Gastrocnemius medialis (tissue), 4 donors: ENCODE results near the gene SERPINC1. TPM values are rescaled to one million over a fixed set of nuclear protein-coding genes. Genes with fewer than 3 reads are reported as not detected.
"Not testable (repeated sequence)": the region's sequence is repeated elsewhere in the genome, so short reads cannot be mapped to it uniquely, and the experiment has no call there.

Experiments used
- ATAC-seq, 2 donors: fragments of 150-250 bp; one replicate each; pipeline ENCODE4 v1.9.1; 2016
- DNase-seq, 2 donors: peaks; one replicate each; pipeline ENCODE4 v3.0.0-alpha.2; 2019
- H3K27ac ChIP-seq, 4 donors: fragments of 200-600 bp; sonication (generic); 1 replicate in 1 of 4; 2 replicates in 3 of 4; pipeline ENCODE4 v1.5.1; 2016 to 2018; ENCODE audit warnings: mild to moderate bottlenecking in 2 of 4, moderate library complexity in 1 of 4
- H3K27me3 ChIP-seq, 3 donors: fragments of 200-600 bp; sonication (generic) in 2 of 3; 1 replicate in 1 of 3; 2 replicates in 2 of 3; pipeline versions ENCODE4 v1.5.1 to v1.6.0; 2016 to 2019; ENCODE audit warnings: mild to moderate bottlenecking in 1 of 3, moderate library complexity in 1 of 3
- H3K36me3 ChIP-seq, 2 donors: fragments of 200-600 bp; sonication (generic) in 1 of 2; one replicate each; pipeline ENCODE4 v1.5.1; 2017 to 2018
- H3K4me1 ChIP-seq, 2 donors: fragments of 200-600 bp; sonication (generic) in 1 of 2; one replicate each; pipeline ENCODE4 v1.5.1; 2016 to 2017; ENCODE audit warnings: mild to moderate bottlenecking in 2 of 2
- H3K4me3 ChIP-seq, 4 donors: fragments of 200-600 bp; sonication (generic) in 3 of 4; 1 replicate in 1 of 4; 2 replicates in 3 of 4; pipeline ENCODE4 v1.5.1; 2016 to 2019; ENCODE audit warnings: mild to moderate bottlenecking in 2 of 4
- H3K9me3 ChIP-seq, 3 donors: fragments of 200-600 bp; sonication (generic) in 2 of 3; 1 replicate in 1 of 3; 2 replicates in 2 of 3; pipeline ENCODE4 v1.5.1; 2016 to 2019
- CTCF ChIP-seq, 5 experiments: fragments of 450-650 bp in 3 of 5; fragments of 200-600 bp in 2 of 5; sonication (generic) in 2 of 5; IDR thresholded peaks in 4 of 5; conservative IDR thresholded peaks in 1 of 5; 1 replicate in 4 of 5; 2 replicates in 1 of 5; pipeline ENCODE4 v1.5.1; 2016 to 2019; ENCODE audit warnings: antibody characterized with exemption in 5 of 5, mild to moderate bottlenecking in 3 of 5, moderate library complexity in 3 of 5
- POLR2A ChIP-seq, 2 donors: fragments of 450-650 bp; IDR thresholded peaks; one replicate each; pipeline ENCODE4 v1.6.1; 2017; ENCODE audit warnings: antibody characterized with exemption in 2 of 2, mild to moderate bottlenecking in 2 of 2, moderate library complexity in 2 of 2
- in situ Hi-C, 4 donors: fragments of 200-750 bp; cut with MboI; loops; one replicate each; pipeline versions ENCODE4 v1.15.0 to v1.8.0; 2017; ENCODE audit warnings: low sequenced_read_pairs in 4 of 4
- intact Hi-C: fragments of 100-400 bp; cut with DNase I; formaldehyde crosslinking; loops from one replicate; pipeline ENCODE4 v1.15.1; 2023; ENCODE audit warnings: low total_unique reads
- total RNA-seq, 4 donors: library from RNA; depleted of rRNA; stranded (reverse); fragments of >200 nt; gene quantifications; one replicate each; pipeline versions ENCODE4 v1.1.0 to v1.2.3, GENCODE V29; 2016

The SERPINC1 gene
- total RNA-seq, 4 donors from 2014 or later, result 1.7 to 4.5 (median 2.2) TPM; not detected in 1

- DNase-seq, result no peak
- no peak for ATAC-seq
- intact Hi-C loops, result no loop called here
- Histone ChIP-seq H3K27me3 (no peaks in the 10 kb centered on the region), H3K9me3 (no peaks in the 10 kb centered on the region), H3K4me3 (no peak overlapping the region), H3K36me3 (peaks cover 0 to 91% of the 10 kb centered on the region in 2 donors), H3K27ac (no peak overlapping the region), H3K4me1 (no peaks in the 10 kb centered on the region)
- TF ChIP-seq POLR2A (IDR thresholded peaks at IDR 0.05) (no peak), CTCF (IDR thresholded peaks at IDR 0.05 in 4 of 5, conservative IDR thresholded peaks at IDR 0.05 in 1 of 5) (no peak)
- in situ Hi-C loops, result no loop called here
These were observed 31.5 kb upstream of the SERPINC1 start for GRCh38 chr1:173948594-173948993.

- no peaks in the 10 kb centered on the region for H3K4me1 ChIP-seq
- TF ChIP-seq CTCF (IDR thresholded peaks at IDR 0.05 in 4 of 5, conservative IDR thresholded peaks at IDR 0.05 in 1 of 5), result no peak
- TF ChIP-seq POLR2A (IDR thresholded peaks at IDR 0.05), result no peak
- H3K27me3 ChIP-seq, result no peaks in the 10 kb centered on the region
- peaks cover 0 to 98% of the 10 kb centered on the region in 2 donors for H3K36me3 ChIP-seq
- no peak overlapping the region for H3K4me3 ChIP-seq
- intact Hi-C loops, result no loop called here
- in situ Hi-C loops, result no loop called here
- DNase-seq, result no peak
- no peak for ATAC-seq
- no peak overlapping the region for H3K27ac ChIP-seq
- no peaks in the 10 kb centered on the region for H3K9me3 ChIP-seq
These were observed 29.3 kb upstream of the SERPINC1 start for GRCh38 chr1:173946380-173946921.

- no peaks in the 10 kb centered on the region for H3K9me3 ChIP-seq
- H3K36me3 ChIP-seq, result peaks cover 9 to 81% of the 10 kb centered on the region in 2 donors
- TF ChIP-seq CTCF (IDR thresholded peaks at IDR 0.05 in 4 of 5, conservative IDR thresholded peaks at IDR 0.05 in 1 of 5) (no peak), POLR2A (IDR thresholded peaks at IDR 0.05) (no peak)
- DNase-seq (no peak), ATAC-seq (no peak)
- intact Hi-C loops (loop anchor here (5.0 kb wide), 1 partner anchor 45 kb away; no protein-coding TSS in a partner anchor), in situ Hi-C loops (no loop called here)
- H3K4me3 ChIP-seq, result no peak overlapping the region
- H3K27me3 ChIP-seq, result no peaks in the 10 kb centered on the region
- no peak overlapping the region for H3K27ac ChIP-seq
- H3K4me1 ChIP-seq, result no peaks in the 10 kb centered on the region
These were observed 19.9 kb upstream of the SERPINC1 start for GRCh38 chr1:173937062-173937461.

GRCh38 chr1:173934440-173934839 lies 17.3 kb upstream of the SERPINC1 start:
- no peak overlapping the region for H3K27ac ChIP-seq
- no peaks in the 10 kb centered on the region for H3K27me3 ChIP-seq
- intact Hi-C loops, result no loop called here
- H3K36me3 ChIP-seq, result peaks cover 4 to 57% of the 10 kb centered on the region in 2 donors
- ATAC-seq (no peak), DNase-seq (no peak)
- H3K9me3 ChIP-seq, result no peaks in the 10 kb centered on the region
- no peak overlapping the region for H3K4me3 ChIP-seq
- H3K4me1 ChIP-seq, result no peaks in the 10 kb centered on the region
- TF ChIP-seq POLR2A (IDR thresholded peaks at IDR 0.05) (no peak), CTCF (IDR thresholded peaks at IDR 0.05 in 4 of 5, conservative IDR thresholded peaks at IDR 0.05 in 1 of 5) (no peak)
- in situ Hi-C loops, result no loop called here

GRCh38 chr1:173930541-173930940 lies 13.4 kb upstream of the SERPINC1 start:
- H3K4me3 ChIP-seq, intact Hi-C loops, in situ Hi-C loops, ATAC-seq, H3K27ac ChIP-seq, H3K27me3 ChIP-seq, H3K9me3 ChIP-seq, H3K4me1 ChIP-seq, DNase-seq: not testable (repeated sequence)
- peaks cover 0 to 24% of the 10 kb centered on the region in 2 donors for H3K36me3 ChIP-seq
